HPDE6-E6E7 (cell line): ENCODE measurements around the gene KIF3B.
"Not testable (repeated sequence)": the region's sequence is repeated elsewhere in the genome, so short reads cannot be mapped to it uniquely, and the experiment has no call there.

Experiments used
- DNase-seq: peaks from one replicate; pipeline ENCODE4 v3.0.0; 2011; ENCODE audit warnings: missing footprints; ENCODE audit errors: extremely low spot score

The KIF3B gene

DNA sequence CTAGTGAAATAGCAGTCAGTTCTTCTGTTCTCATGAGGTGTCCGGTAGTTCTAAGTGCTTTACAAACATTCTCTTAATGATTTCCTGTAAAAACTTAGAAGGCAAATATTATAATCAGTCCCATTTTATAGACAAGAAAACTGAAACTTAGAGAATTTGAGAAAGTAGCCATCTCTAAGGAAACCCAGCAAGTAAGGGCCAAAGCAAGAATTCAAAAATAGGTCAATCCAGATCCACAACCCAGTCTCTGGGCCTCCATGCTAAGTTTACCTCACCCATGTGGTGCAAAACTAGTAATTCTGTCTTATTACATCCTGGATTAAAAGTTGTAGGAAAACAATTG is 53.1 kb downstream of the KIF3B start:
- no peak for DNase-seq

DNA sequence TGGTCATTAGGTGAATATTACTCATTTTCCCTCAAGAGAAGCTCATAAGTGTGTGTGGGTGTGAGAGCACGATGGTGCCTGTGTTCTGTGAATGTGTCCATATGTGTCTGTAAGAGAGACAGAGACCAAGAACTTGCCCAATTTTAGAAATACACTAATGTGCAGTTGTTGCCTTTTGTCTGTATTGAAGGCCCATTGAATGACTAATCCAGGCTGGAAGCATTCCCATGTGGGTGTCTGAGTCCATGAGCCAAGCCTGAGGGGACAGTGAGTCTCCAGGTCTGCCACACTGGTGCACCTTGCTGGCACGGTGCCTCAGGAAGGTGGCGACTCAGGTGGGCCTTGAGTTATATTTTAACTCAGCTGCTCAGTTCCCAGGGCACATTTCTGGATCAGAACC is 55.2 kb downstream of the KIF3B start:
- DNase-seq: peak; percentile 72

DNA sequence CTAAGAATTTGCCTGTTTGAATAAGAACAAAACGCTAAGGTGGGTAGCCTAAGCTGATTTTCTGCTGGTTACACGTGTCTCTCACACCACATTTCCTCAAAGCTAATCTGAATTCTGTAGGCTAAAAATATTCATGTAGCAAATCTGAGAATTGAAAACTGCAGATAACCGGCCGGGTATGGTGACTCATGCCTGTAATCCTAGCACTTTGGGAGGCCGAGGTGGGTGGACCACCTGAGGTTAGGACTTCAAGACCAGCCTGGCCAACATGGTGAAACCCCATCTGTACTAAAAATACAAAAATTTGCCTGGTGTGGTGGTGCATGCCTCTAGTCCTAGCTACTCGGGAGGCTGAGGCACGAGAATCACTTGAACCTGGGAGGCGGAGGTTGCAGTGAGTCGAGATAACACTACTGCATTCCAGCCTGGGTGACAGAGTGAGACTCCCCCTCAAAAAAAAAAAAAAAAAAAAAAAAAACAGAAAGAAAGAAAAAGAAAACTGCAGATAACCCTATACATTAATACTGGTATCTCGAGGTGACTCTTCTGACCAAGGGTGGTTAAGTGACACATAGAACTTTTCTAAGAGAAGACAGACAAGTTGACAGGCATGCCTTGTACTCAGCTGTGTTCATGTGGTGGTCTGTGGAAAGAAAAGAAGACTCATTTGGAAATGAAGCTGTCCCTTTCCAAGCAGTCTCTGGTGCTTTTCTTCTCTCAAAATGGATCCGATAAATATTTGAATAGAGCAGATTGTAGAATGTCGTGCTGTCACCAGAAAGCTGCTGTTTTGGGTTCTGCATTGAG is 55.9 kb downstream of the KIF3B start:
- DNase-seq: no peak

DNA sequence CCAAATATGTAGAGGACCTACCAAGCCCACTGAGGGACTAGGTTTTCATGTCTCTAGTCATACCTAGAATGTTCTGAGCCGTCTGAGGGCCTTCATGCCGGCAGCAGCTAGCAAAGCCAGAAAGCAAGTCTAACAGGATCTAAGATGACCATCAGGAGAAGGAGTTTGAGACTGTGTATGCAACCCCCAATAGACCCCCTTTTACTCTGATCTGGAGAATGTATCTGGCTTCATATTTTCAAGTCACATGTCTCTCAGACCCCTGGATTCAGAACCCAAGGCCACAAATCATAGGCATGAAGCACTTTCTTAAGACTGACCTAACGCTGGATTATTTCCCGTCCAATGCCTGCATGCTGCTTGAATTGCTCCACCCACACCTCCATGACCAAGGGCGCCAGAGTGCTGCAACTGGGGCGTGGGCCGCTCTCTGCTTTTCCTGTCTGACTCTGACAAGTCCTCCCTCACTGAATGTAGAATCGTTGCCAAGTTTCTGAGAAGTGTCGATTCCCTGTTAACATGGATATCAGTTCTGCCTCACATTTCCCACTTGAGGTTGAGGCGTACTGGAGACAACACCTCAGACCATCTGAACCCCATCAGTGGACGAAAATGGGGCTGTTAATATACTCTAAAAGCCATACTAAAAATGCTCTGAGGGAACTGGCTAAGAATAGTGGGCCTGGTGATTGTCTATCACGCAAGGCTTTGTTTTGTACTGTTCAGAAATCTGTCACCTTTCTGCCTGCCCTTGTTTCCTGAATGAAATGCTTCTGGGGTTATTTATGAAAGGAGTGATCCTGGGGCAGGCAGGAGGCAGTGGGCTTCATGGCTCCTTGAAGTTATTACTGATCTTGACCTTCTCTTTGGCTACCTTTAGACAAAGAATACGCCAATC is 56.8 kb downstream of the KIF3B start:
- DNase-seq: no peak

DNA sequence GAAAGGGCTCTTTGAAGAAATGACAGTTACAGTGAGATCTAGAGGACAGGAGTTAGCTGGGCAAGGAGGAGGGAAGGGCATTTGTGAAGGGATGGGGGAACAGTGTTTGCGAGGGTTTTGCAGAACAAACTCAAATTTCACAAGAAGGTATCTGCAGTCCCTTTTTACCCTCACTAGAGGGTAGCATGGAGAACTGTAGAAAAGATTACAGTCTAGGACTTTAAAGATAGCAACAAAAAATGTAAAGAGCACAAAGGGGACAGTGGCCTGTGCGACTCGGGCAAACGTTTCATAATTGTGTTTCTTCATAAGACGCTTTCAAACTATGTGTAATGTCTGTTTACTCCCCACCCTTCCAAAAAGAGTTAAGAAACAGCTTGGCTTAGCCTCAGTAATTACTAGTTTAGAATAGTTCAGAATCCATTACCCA is 59.5 kb downstream of the KIF3B start:
- DNase-seq: no peak

DNA sequence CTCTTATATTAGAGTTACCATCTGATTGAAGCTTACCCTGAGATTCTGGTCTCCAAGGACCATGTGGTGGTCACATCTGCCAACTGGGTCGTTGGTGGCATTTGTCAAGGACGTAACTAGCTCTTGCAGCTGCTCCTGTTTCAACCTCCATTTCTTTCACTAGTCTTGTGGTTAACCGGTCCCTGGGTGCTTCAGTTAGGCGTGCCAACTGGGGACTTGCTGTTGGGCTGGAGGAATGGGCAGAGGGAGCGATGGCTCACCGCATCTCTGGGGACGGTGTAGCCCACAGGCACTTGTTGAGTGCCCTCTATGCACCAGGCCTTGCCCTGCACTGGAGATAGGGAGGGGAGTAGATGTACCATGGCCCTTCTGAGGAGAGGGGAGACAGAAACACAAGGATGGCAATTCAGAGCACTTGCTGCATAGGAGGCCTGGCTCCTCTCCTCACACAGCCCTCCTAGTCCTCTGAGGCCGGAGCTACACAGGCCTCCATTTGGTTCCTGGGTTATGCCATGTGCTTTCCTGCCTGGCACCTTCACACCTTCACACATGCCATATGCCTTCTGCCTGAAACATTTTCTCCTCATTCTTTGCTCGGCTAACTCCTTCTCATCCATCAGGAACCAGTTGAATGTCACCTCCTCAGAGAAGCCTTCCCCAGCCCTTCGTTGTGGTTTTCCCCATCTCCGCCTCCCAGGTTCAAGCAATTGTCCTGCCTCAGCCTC is 60.6 kb downstream of the KIF3B start:
- no peak for DNase-seq

DNA sequence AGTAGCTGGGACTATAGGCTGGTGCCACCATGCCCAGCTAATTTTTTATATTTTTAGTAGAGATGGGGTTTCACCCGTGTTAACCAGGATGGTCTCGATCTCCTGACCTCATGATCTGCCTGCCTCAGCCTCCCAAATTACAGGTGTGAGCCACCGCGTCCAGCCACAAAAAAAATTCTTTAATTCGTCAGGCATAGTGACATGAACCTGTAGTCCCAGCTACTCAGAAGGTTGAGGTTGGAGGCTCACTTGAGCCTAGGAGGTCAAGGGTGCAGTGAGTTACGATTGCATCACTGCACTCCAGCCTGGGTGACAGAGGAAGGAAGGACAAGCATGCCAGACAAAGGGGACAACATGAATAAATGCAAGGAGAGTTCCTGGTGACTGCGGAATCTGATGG is 61.2 kb downstream of the KIF3B start:
- DNase-seq: no peak

DNA sequence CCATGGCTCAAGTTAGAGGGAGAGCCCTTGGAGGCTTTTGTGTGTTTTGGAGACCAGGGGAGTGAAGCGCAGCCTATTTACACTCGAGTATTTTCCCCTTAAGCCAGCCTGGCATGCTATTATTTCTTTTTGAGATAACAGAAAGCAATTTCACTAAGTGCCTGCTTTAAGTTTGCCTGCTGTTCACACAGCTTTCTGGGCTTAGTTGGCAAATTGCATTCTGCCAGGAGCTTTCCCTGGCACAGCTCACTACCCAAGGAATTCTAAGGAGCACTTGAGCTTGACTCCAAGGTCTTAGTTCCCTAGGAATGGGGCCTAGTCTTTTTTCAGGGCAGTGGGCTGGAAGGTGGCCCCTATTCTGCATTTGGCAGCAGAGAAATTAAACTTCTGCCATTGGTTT is 61.7 kb downstream of the KIF3B start:
- no peak for DNase-seq

DNA sequence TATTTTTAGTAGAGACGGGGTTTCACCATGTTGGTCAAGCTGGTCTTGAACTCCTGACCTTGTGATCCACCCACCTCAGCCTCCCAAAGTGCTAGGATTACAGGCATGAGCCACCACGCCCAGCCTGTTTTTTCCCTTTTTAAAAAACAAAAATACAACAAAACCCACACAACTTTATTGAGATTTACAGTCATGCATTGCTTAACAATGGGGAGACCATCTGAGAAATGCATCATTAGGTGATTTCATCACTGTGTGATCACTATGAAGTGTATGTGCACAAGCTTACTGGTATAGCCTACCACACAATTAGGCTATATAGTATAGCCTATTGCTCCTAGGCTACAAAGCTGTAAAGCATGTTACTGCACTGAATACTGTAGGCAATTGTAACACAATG is 63.6 kb downstream of the KIF3B start:
- DNase-seq: not testable (repeated sequence)

DNA sequence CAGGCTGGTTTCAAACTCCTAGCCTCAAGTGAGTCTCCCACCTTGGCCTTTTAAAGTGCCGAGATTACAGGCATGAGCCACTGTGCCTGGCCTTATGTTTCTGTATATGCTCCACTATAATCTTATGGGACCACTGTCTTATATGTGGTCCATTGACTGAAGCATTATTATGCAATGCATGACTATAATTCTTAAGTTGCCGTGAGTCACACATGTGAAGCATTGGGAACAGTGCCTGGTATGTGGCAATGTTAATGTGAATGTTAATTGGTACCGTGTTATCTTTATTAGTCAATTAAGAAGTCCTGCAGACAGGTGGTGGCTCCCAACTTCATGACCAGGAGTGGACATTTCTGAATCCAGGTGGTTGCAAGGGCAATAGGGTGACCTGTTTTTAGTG is 66.0 kb downstream of the KIF3B start:
- peak; percentile 59 for DNase-seq

DNA sequence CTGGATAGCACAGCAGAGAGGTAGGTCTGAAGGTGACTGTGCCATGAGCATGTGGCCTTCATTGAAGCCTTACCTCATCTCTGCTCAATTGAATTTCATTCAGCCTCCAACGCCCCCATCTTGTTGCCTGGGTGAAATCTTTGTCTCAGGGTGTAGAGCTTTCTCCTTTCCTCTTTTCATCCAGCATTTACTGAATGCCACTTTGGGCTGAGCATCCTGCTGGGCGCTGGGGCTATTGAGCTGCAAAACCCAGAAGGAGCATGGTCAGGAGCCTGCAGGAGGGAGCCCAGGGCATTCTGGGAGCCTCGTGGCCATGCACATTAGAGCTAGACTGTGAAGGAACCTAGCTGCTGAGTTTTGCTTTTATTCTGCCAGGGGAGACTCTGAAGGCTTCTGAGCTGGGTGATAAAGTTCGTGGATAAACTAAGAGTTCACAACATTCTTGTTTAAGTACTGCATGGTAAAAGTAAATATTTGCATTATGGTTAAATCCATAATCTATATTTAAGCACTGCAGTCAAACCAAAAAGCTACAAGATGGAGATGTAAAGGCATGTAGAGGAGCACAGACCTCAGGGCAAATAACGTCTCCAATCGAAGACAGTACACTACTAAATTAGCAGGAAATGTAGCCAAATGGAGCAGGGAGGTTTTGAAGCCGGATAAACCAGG is 67.5 kb downstream of the KIF3B start:
- no peak for DNase-seq

DNA sequence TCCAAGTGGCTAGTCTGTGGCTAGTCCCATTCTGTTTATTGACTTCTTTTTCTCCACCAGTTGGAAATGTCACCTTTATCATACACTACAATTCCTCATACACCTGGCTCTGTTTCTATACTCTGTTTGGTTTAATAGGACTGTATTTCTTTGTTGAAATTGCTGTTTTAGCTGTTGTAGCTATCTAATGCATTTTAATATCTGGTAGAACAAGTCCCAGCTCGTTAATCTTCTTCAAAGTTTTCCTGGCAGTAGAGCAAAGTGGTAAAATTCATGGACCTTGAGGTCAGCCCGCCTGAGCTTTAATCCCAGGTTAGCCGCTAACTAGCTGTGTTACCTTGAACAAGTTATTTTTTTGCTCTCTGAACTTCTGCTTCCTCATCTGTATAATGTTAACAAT is 70.8 kb downstream of the KIF3B start:
- no peak for DNase-seq

DNA sequence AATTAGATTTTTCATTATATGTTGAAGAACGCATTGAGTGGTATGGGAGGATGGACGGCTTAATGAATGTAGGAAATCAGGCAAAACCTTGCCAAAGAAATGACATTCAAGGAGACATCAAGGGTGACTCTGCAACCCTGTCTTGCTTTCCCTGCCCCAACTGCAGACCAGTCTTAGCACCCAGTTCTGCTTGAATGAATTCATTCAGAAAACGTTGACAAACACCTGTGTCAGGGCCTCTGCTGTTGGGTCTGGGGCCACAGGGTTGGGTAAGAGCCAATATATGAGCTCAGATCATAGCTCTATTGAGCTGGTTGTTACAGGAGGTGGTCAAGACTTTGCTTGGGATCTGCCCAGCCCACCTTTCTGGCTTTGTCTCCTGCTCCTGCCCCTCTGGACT is 73.0 kb downstream of the KIF3B start:
- no peak for DNase-seq

DNA sequence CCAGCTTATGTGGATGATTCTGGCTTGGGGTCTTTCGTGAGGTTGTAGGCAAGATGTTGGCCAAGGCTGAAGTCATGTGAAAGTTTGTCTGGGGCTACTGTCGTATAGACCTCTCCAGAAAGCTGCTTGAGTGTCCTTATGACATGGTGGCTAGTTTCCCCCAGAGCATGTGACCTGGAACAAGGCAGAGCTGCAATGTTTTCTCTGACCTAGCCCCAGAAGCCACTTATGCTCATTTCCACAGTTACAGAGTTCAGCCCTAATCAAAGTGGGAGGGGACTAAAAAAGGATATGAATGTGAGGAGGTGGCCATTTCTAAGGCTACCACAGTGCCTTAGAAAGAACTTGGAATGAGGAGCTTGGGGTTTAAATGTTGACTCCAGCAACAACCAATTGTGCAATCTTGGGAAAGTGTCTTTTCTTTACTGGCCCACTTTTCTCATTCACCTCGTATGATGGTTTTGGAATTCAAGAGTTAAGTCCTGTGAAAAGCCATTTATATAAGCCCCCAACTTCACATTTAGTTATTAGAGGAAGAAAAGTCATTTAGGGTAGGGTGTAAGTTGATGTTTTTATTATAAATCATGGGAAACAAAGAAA is 74.8 kb downstream of the KIF3B start:
- DNase-seq: no peak

DNA sequence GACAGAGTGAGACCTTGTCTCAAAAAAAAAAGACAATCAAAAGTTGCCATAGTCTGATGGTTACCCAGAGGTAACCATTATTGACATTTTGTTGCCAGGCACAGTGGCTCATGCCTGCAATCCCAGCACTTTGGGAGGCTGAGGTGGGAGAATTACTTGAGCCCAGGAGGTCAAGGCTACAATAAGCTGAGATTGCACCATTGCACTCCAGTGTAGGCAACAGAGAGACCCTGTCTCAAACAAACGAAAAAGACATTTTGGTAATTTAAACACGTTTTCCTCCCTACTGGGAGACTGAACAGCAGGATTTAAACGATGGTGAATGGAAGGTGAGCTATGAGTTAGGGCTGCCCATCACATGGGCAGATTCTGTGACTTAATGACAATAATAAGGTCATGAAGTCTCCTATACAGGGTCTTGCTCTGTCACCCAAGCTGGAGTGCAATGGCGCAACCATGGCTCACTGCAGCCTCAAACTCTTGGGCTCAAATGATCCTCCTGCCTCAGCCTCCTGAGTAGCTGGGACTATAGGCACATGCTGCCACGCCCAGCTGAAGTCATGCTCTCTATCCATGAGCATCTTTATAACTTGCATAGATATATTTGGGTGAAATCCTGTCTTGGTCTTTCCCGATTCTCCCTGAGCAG is 76.5 kb downstream of the KIF3B start:
- DNase-seq: no peak

DNA sequence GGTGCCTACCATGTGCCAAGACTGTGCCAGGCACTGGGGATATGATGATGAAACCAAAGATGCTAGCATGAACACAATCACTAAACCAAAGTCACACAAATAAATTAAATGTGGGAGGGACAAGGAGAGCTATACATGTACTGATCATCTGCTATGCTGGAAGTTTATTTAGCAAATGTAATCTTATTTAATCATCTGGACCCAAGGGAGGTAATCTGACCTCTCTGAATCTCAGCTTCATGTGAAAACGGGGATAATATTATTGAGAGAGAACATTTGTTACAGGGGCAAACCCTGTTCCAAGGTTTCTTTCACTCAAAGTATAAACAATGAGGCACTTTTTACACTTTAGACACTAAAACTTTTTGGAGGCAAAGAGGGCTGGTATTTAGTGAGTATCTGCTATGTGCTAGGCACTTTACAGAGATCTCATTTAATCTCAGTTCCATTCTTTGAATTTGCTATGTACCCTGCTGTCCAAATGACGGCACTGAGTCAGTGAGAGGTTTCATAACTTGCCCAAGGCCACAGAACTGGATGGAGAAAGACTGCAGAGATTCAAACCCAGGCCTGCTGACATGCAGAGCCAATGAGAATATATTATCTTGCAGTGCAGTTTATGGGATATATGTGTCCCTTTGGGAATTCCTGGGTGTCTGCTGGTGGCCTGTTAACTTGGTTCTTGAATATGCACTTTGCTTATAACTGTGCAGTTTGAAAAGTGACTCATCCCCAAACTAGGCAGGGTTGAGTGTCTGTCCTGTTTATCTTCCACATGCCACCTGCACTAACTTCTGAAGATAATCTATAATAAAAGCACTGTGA is 77.4 kb downstream of the KIF3B start:
- no peak for DNase-seq

DNA sequence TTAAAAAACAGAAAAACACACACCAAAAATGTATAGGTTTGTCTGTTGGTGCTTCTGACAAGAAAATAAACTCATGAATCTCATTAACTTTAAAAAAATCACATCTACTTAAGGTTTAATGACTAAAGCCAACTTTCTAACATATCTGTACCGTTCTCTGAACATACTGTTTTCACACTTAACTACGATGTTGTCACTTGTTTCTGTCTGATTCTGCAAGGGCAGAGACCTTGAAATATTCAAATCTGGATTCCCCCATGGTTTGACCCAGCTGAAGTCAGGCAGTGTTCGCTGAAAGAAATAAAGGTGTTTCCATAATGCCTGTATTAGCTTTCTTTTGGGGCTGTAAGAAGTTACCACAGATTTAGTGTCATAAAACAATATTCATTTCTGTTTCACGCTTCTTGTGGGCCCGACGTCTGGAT is 78.0 kb downstream of the KIF3B start:
- no peak for DNase-seq

DNA sequence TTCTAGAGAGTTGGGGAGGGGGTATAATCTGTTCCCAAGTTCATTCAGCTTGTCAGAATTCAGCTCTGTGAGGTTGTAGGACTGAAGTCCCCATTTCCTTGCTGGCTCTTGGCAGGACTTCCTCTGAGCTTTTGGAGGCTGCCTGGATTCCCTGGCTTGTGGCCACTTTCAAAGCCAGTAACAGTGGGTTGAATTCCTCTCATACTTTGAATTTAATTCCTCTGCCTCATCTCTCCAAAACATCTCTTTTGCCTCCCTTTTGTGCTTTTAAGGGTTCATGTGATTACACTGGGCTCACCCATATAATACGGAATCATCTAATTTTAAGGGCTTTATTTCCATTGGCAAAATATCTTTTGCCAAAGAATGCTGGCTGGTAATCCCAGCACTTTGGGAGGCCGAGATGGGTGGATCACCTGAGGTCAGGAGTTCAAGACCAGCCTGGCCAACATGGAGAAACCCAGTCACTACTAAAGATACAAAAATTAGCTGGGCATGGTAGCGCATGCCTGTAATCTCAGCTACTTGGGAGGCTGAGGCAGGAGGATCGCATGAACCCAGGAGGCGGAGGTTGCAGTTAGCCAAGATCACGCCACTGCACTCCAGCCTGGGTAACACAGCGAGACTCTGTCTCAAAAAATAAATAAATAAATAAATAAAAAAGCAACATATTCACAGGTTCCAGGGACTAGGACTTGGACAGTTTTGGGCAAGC is 78.6 kb downstream of the KIF3B start:
- DNase-seq: not testable (repeated sequence)

DNA sequence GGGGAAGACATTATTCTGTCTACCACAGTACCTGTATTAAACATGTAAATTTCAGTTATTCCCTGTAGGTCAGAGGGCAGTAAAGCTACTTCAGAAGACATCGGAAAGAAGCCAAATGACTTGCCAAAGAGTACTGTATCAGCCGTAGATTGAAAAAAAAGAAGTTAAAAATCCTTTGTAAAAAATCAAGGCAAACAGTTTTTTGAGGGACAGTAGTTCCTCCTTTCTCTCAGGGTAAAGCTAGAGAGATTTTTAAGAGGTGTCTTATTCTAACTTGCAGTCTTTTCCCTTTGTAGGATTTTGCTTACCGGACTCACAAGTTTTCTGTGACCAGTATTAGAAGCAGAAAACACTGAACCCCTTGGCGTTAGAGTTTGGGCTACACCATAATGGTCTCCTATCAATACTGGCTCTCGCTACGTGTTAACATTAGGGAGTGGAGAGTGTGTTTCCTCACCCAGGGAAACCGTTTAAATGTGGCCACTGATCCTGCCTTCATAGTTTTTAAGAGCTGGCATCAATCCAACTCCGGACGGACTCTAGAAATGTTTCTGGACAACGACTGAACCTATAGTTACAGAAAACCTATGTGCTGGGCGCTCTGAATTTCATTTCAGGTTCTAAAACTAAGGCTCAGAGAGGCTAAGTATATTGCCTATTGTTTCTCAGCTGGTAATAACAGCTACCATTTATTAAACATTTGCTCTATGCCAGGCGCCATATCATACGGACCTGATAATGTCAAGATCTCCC is 79.3 kb downstream of the KIF3B start:
- no peak for DNase-seq
